Measurements from ENCODE around the gene SLC5A5.
A peak's percentile ranks its signal among the peaks of the same experiment; 100 is the strongest.

SLC5A5 gene

DNA sequence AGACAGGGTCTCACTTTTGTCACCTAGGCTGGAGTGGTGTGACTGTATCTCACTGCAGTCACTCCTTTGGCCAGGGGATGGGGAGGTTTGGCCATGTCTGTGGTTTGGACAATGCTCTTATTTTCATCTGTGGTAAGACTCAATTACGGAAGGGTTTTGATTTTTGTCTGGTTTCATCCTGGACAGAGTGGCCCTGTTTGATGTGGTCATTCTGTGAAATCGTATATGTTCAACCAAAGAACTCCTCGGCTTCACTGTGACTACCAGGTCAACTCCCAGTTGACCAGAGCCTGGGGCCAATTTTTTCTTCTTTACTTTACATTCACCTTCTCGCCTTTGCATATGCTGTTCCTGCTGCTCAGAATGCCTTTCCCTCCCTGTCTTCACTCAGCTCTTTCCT lies 54.3 kb downstream of the SLC5A5 start:
- no peak for DNase-seq

GRCh38 chr19:17929056-17929455 lies 57.3 kb downstream of the SLC5A5 start:
- no peak for DNase-seq

DNA sequence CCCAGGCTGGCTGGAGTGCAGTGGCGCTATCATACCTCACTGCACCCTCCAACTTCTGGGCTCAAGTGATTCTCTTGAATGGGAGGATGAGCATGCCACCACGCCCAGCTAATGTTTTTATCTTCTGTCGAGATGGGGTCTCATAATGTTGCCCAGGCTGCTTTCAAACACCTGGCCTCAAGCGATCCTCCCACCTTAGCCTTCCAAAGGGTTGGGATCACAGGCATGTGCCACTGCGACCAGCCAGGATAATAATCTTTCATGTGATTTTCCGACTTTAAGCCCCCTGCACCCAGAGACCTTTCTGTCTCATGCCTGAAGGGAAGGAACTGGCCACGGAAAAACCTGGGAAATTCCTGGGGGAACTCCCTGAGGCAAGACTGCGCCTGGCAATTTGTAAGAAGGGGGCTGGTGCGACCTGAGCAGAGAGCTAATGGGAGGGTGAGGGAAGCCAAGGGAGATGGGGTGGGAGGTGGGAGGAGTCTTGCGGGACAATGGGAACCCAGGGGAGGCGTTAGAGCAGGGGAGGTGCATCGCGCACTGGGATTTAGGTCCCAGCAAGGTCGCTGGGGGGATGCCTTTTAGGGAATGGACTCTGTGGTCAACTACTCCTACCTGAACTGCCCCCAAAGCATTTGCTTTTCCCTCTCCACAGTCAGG lies 59.9 kb downstream of the SLC5A5 start:
- peak in 1 of 2 experiments; percentile 31 for DNase-seq

- peak; percentile 80 to 84 for DNase-seq
Observed at GRCh38 chr19:17932485-17933338, 61.0 kb downstream of the SLC5A5 start, which contains the start of gene CCDC124. TSS of gene CCDC124 (plus strand) at chr19:17933015. CDS start at chr19:17936421, 3,406 bp downstream.

GRCh38 chr19:17933414-17934129 lies 61.8 kb downstream of the SLC5A5 start:
- DNase-seq = no peak

GRCh38 chr19:17936379-17936778 lies 64.6 kb downstream of the SLC5A5 start:
- DNase-seq = no peak

GRCh38 chr19:17937371-17937900 lies 65.7 kb downstream of the SLC5A5 start:
- DNase-seq = no peak

DNA sequence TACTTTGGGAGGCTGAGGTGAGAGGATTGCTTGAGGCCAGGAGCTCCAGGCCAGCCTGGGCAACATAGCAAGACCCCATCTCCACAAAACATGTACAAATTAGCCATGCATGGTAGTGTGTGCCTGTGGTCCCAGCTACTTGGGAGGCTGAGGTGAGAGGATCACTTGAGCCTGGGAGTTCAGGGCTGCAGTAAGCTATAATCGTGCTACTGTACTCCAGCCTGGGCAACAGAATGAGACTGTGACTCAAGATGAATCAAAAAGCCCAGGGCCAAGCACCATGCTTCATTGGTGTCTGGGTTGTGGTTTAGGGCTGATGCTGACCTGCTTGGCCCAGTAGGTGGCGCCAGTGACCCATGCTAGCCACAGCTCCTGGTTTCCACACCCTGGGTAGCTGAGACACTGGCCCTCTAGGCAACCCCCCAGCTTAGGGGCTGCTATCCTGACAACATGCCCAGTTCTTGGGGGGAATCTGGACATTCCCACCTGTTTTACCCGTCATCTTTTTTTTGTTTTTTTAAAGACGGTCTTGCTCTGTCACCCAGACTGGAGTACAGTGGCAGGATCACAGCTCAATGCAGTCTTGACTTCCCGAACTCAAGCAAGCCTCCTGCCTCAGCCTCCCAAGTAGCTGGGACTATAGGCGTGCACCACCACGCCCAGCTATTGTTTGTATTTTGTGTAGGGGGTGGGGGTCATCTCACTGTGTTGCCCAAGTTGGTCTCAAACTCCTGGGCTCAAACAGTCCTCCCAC lies 66.5 kb downstream of the SLC5A5 start:
- peak in 1 of 2 experiments; percentile 56 for DNase-seq

GRCh38 chr19:17942181-17942580 lies 70.4 kb downstream of the SLC5A5 start:
- DNase-seq = no peak

DNA sequence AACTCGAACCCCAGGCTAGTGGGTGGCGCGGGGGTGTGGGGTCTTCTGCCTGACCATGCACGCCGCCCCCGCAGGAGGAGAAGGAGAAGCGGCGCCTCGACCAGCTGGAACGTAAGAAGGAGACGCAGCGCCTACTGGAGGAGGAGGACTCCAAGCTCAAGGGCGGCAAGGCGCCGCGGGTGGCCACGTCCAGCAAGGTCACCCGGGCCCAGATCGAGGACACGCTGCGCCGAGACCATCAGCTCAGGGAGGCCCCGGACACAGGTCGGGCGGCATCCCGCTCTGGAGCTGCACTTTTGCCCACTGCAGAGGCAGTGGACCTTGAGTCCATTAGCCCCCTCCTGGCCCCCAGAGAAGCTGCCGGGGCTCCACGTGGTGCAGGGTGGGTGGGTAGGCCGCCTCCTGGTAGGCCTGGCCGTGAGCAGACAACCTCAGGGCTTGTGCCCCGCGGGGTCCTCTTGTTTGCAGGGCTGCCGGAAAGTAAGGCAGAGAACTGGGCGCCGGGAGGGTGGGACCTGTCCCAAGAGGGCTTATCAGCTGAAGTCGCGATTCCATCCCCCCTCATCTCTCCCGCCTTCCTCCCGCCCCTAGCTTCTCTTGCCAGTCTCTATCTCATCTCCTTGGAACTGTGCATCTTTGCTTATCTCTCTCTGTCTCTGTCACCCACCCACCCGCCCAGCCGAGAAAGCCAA lies 71.0 kb downstream of the SLC5A5 start:
- no peak for DNase-seq

- no peak for DNase-seq
Observed at GRCh38 chr19:17943274-17944221, 71.8 kb downstream of the SLC5A5 start.

DNA sequence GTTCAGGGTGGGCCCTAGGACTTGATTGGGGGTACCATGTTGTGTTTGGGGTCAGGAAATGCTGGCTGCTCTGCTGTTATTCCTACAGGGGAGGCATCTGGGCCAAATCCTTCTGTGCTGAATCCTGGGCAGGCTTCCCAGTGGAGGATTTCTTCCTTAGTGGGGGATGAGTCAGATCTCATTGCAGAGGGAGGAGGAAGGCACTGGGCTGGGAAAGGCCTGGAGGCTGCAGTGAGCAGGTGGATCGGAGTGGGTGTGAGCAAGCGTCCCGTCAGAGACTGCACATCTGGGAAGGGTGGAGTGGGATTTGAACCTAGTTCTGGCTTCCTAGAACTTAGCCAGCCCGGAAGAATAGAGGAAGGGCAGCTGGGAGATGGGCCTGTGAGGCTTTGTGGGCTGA lies 72.6 kb downstream of the SLC5A5 start:
- no peak for DNase-seq
